IPS DF 6.9 (cell line): ENCODE measurements around the gene DGKA.

Experiments used
- DNase-seq: peaks from one replicate; pipeline ENCODE4 v3.0.0-alpha.2; 2013; ENCODE audit warnings: low read depth, low spot score
- H3K27ac ChIP-seq: one replicate; pipeline ENCODE4 v1.5.1; 2013; ENCODE audit warnings: low read length, control low read depth
- H3K27me3 ChIP-seq: 2 replicates; pipeline ENCODE4 v1.6.1; 2013; ENCODE audit warnings: mild to moderate bottlenecking, low read length; ENCODE audit not compliant: control insufficient read depth, insufficient read depth
- H3K36me3 ChIP-seq: 2 replicates; pipeline ENCODE4 v1.6.1; 2013; ENCODE audit warnings: low read length; ENCODE audit not compliant: control insufficient read depth, insufficient read depth
- H3K4me1 ChIP-seq: 2 replicates; pipeline ENCODE4 v1.6.1; 2013; ENCODE audit warnings: low read length; ENCODE audit not compliant: control insufficient read depth, insufficient read depth
- H3K4me3 ChIP-seq: 2 replicates; pipeline ENCODE4 v1.5.1; 2013; ENCODE audit warnings: mild to moderate bottlenecking, low read length
- H3K9me3 ChIP-seq: 2 replicates; pipeline ENCODE4 v1.6.1; 2013; ENCODE audit warnings: low read length, inconsistent platforms; ENCODE audit not compliant: control insufficient read depth, insufficient read depth
- WGBS: extraction: QIAGEN DNeasy Blood & Tissue Kit; methylation state at CpG from one replicate; pipeline ENCODE4 v1.1.7; 2013; ENCODE audit warnings: mixed read lengths, missing lambda C conversion rate; ENCODE audit not compliant: insufficient read length, insufficient coverage; 5-methylcytosine and 5-hydroxymethylcytosine counted together

The DGKA gene

GRCh38 chr12:55931317-55931779, 386 bp downstream of the DGKA start:
- peaks cover 5% of the 10 kb centered on the region for H3K4me1 ChIP-seq
- peak overlapping the region; percentile 66; the same call in 1 of the 2 replicates for H3K4me3 ChIP-seq
- no peak overlapping the region for H3K27ac ChIP-seq
- no CpG with 5 or more reads among the region's 10 CpGs for WGBS
- DNase-seq = no peak
- no peaks in the 10 kb centered on the region for H3K27me3 ChIP-seq
- H3K36me3 ChIP-seq = no peaks in the 10 kb centered on the region
- no peaks in the 10 kb centered on the region for H3K9me3 ChIP-seq

- Histone ChIP-seq H3K27me3 (no peaks in the 10 kb centered on the region), H3K36me3 (no peaks in the 10 kb centered on the region), H3K9me3 (no peaks in the 10 kb centered on the region), H3K4me1 (peaks cover 5% of the 10 kb centered on the region), H3K27ac (no peak overlapping the region), H3K4me3 (peak overlapping the region; percentile 66; the same call in 1 of the 2 replicates)
- no CpG with 5 or more reads among the region's 60 CpGs for WGBS
- DNase-seq = no peak
Observed at GRCh38 chr12:55931780-55932550, 1.0 kb downstream of the DGKA start.

- no peak overlapping the region for H3K27ac ChIP-seq
- DNase-seq = no peak
- no peaks in the 10 kb centered on the region for H3K27me3 ChIP-seq
- peak overlapping the region; percentile 66; the same call in 1 of the 2 replicates for H3K4me3 ChIP-seq
- no peaks in the 10 kb centered on the region for H3K9me3 ChIP-seq
- H3K36me3 ChIP-seq = no peaks in the 10 kb centered on the region
- H3K4me1 ChIP-seq = peaks cover 5% of the 10 kb centered on the region
- WGBS = no CpG with 5 or more reads among the region's 4 CpGs
Observed at GRCh38 chr12:55932551-55932910, 1.6 kb downstream of the DGKA start.

GRCh38 chr12:55933169-55933798, 2.3 kb downstream of the DGKA start:
- Histone ChIP-seq H3K27me3 (no peaks in the 10 kb centered on the region), H3K27ac (no peak overlapping the region), H3K9me3 (no peaks in the 10 kb centered on the region), H3K4me3 (no peak overlapping the region), H3K4me1 (peaks cover 5% of the 10 kb centered on the region), H3K36me3 (no peaks in the 10 kb centered on the region)
- WGBS = no CpG with 5 or more reads among the region's 7 CpGs
- DNase-seq = no peak

- Histone ChIP-seq H3K9me3 (no peaks in the 10 kb centered on the region), H3K27me3 (no peaks in the 10 kb centered on the region), H3K36me3 (no peaks in the 10 kb centered on the region), H3K27ac (no peak overlapping the region), H3K4me3 (no peak overlapping the region), H3K4me1 (peaks cover 5% of the 10 kb centered on the region)
- no peak for DNase-seq
- WGBS = no CpG with 5 or more reads among the region's 1 CpG
Observed at GRCh38 chr12:55933799-55934742, 3.1 kb downstream of the DGKA start.

- no CpG with 5 or more reads among the region's 1 CpG for WGBS
- H3K9me3 ChIP-seq = no peaks in the 10 kb centered on the region
- H3K36me3 ChIP-seq = no peaks in the 10 kb centered on the region
Observed at GRCh38 chr12:55934773-55935172, 3.8 kb downstream of the DGKA start.

GRCh38 chr12:55935738-55936151, 4.8 kb downstream of the DGKA start:
- Histone ChIP-seq H3K9me3 (no peaks in the 10 kb centered on the region), H3K4me3 (no peak overlapping the region), H3K4me1 (peaks cover 11% of the 10 kb centered on the region), H3K27me3 (no peaks in the 10 kb centered on the region), H3K36me3 (no peaks in the 10 kb centered on the region), H3K27ac (no peak overlapping the region)
- WGBS = no CpG with 5 or more reads among the region's 26 CpGs
- DNase-seq = no peak

More at GRCh38 chr12:55934773-55935172, 3.8 kb downstream of the DGKA start:
- Histone ChIP-seq H3K4me1 (peaks cover 6% of the 10 kb centered on the region), H3K27me3 (no peaks in the 10 kb centered on the region), H3K4me3 (no peak overlapping the region), H3K27ac (no peak overlapping the region)
- no peak for DNase-seq

GRCh38 chr12:55937981-55938380, 7.0 kb downstream of the DGKA start:
- Histone ChIP-seq H3K36me3 (no peaks in the 10 kb centered on the region), H3K27ac (no peak overlapping the region), H3K4me3 (no peak overlapping the region), H3K4me1 (peaks cover 5% of the 10 kb centered on the region; the same call in 1 of the 2 replicates), H3K27me3 (no peaks in the 10 kb centered on the region), H3K9me3 (no peaks in the 10 kb centered on the region)
- no CpG with 5 or more reads among the region's 2 CpGs for WGBS
- DNase-seq = no peak

- H3K9me3 ChIP-seq = no peaks in the 10 kb centered on the region
- no CpG with 5 or more reads among the region's 8 CpGs for WGBS
- H3K27me3 ChIP-seq = no peaks in the 10 kb centered on the region
- DNase-seq = no peak
- H3K4me3 ChIP-seq = no peak overlapping the region
- no peaks in the 10 kb centered on the region for H3K36me3 ChIP-seq
- H3K4me1 ChIP-seq = peaks cover 5% of the 10 kb centered on the region; the same call in 1 of the 2 replicates
- no peak overlapping the region for H3K27ac ChIP-seq
Observed at GRCh38 chr12:55938826-55939501, 8.0 kb downstream of the DGKA start.
